PC-9 (cell line): Measurements from ENCODE around the gene RFX4. TPM values are rescaled to one million over a fixed set of nuclear protein-coding genes. Genes with fewer than 3 reads are reported as not detected.

Source experiments
- BruUV-seq: library from RNA; stranded (reverse); fragments of 400-500 nt; replicated peaks from 2 replicates; lab custom pipeline; 2021; lab: Mats Ljungman, UMichigan
- CTCF ChIA-PET: fragments of 300-600 bp; sonication (Branson Sonifier 250); formaldehyde crosslinking; loops from one replicate; lab custom pipeline; 2022; ENCODE audit warnings: antibody characterized with exemption; lab: Charles Lee
- POLR2A ChIA-PET: fragments of 300-600 bp; sonication (Branson Sonifier 250); formaldehyde crosslinking; loops from one replicate; lab custom pipeline; 2022; ENCODE audit warnings: antibody characterized with exemption; ENCODE audit not compliant: unreplicated experiment; lab: Charles Lee
- DNase-seq, 2 experiments: peaks; one replicate each; pipeline versions ENCODE4 v3.0.0 to v3.0.0-alpha.2; 2015 to 2022; ENCODE audit warnings: mixed read lengths in 1 of 2
- H2AFZ ChIP-seq: fragments of 200-600 bp; sonication (generic); 2 replicates; pipeline ENCODE4 v1.8.1; 2017; ENCODE audit warnings: antibody characterized with exemption
- H3F3A ChIP-seq: fragments of 200-600 bp; sonication (generic); 2 replicates; pipeline ENCODE4 v1.8.1; 2017; ENCODE audit warnings: antibody characterized with exemption, mild to moderate bottlenecking, low read depth; ENCODE audit not compliant: insufficient read depth
- H3K27ac ChIP-seq: fragments of 200-600 bp; sonication (generic); 2 replicates; pipeline ENCODE4 v1.6.1; 2016; ENCODE audit warnings: mixed run types
- H3K27me3 ChIP-seq: fragments of 200-600 bp; sonication (generic); 2 replicates; pipeline ENCODE4 v1.6.1; 2016; ENCODE audit warnings: low read depth, mixed run types; ENCODE audit not compliant: insufficient read depth
- H3K36me3 ChIP-seq: fragments of 200-600 bp; sonication (generic); 2 replicates; pipeline ENCODE4 v1.6.1; 2016; ENCODE audit warnings: low read depth, mixed run types
- H3K4me1 ChIP-seq: fragments of 200-600 bp; sonication (generic); replicated peaks from 2 replicates; pipeline ENCODE4 v1.6.1; 2016; ENCODE audit warnings: mixed run types; ENCODE audit not compliant: insufficient read depth
- H3K4me2 ChIP-seq: fragments of 200-600 bp; sonication (generic); 2 replicates; pipeline ENCODE4 v1.6.1; 2017; ENCODE audit warnings: mixed run types
- H3K4me3 ChIP-seq: fragments of 200-600 bp; sonication (generic); 2 replicates; pipeline ENCODE4 v1.6.1; 2016; ENCODE audit warnings: mixed run types
- H3K79me2 ChIP-seq: fragments of 200-600 bp; sonication (generic); 2 replicates; pipeline ENCODE4 v1.6.1; 2017; ENCODE audit warnings: low read depth, mixed run types
- H3K9me2 ChIP-seq: fragments of 200-600 bp; sonication (generic); 2 replicates; pipeline ENCODE4 v1.8.1; 2017; ENCODE audit warnings: mild to moderate bottlenecking; ENCODE audit not compliant: insufficient read depth
- H3K9me3 ChIP-seq: fragments of 200-600 bp; sonication (generic); 2 replicates; pipeline ENCODE4 v1.8.1; 2016; ENCODE audit warnings: low read depth; ENCODE audit not compliant: insufficient read depth
- H4K20me1 ChIP-seq: fragments of 200-600 bp; sonication (generic); 2 replicates; pipeline ENCODE4 v1.8.1; 2017; ENCODE audit not compliant: insufficient read depth
- EZH2 ChIP-seq: fragments of 200-600 bp; sonication (generic); IDR thresholded peaks from 2 replicates; pipeline ENCODE4 v1.8.0; 2017; ENCODE audit warnings: antibody characterized with exemption, low read depth
- intact Hi-C: fragments of 100-400 bp; cut with micrococcal nuclease; formaldehyde crosslinking; loops from one replicate; pipeline ENCODE4 v1.10.0; 2022; ENCODE audit not compliant: unreplicated experiment
- total RNA-seq: library from RNA; stranded (reverse); gene quantifications from 2 replicates; pipeline ENCODE4 v1.2.3, GENCODE V29; 2021
- TF ChIP-seq, protein P1 (sequence below): fragments of 200-600 bp; sonication (generic); conservative IDR thresholded peaks from 2 replicates; pipeline ENCODE4 v1.6.1; 2017; ENCODE audit warnings: mixed run types, antibody characterized with exemption, mild to moderate bottlenecking, moderate library complexity

RFX4 gene
- total RNA-seq, 1 experiment from 2014 or later: not detected

DNA sequence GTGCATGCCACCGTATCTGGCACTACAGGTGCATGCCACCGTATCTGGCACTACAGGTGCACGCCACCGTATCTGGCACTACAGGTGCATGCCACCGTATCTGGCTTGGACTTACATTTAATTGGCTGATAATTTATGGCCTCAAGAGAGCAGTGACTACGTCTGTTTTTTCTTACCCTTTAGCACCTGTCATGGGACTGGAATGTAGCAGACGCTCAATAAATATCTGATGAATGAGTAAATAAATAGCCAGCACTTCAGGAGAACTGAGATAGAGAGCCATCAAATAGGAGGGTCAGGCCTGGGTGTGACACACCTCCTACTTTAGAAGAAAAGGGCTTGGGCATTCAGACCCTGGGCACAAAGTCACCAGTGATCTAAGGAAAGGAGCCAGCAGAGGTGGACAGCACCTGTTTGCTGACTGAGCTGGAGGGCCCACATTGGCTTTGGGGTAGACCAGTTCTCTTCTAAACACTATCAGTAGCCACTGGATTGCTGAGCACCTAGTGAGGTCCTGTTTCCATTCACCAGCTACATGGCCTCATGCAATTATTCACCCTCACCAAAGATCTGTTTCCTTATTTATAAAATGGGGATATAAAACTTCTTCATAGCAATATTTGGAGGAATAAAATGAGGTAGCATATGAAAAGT, 50.1 kb downstream of the RFX4 start:
- peaks cover 4% of the 10 kb centered on the region for H3K4me1 ChIP-seq
- no TSS peak for BruUV-seq
- no peaks in the 10 kb centered on the region for H3K9me3 ChIP-seq
- H3K9me2 ChIP-seq: no peaks in the 10 kb centered on the region
- no peaks in the 10 kb centered on the region for H3F3A ChIP-seq
- H4K20me1 ChIP-seq: no peaks in the 10 kb centered on the region
- DNase-seq: peak in 1 of 2 experiments; percentile 72
- no peak overlapping the region for H3K4me3 ChIP-seq
- H3K27ac ChIP-seq: no peak overlapping the region
- TF ChIP-seq, protein P1, sequence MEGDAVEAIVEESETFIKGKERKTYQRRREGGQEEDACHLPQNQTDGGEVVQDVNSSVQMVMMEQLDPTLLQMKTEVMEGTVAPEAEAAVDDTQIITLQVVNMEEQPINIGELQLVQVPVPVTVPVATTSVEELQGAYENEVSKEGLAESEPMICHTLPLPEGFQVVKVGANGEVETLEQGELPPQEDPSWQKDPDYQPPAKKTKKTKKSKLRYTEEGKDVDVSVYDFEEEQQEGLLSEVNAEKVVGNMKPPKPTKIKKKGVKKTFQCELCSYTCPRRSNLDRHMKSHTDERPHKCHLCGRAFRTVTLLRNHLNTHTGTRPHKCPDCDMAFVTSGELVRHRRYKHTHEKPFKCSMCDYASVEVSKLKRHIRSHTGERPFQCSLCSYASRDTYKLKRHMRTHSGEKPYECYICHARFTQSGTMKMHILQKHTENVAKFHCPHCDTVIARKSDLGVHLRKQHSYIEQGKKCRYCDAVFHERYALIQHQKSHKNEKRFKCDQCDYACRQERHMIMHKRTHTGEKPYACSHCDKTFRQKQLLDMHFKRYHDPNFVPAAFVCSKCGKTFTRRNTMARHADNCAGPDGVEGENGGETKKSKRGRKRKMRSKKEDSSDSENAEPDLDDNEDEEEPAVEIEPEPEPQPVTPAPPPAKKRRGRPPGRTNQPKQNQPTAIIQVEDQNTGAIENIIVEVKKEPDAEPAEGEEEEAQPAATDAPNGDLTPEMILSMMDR: no peak
- no peak for TF ChIP-seq EZH2
- no peak overlapping the region for H3K4me2 ChIP-seq
- no peaks in the 10 kb centered on the region for H3K27me3 ChIP-seq
- CTCF ChIA-PET: interaction anchor here (0.6 kb wide), 1 partner anchor 31 kb away, joined by 3 read pairs; no protein-coding TSS in a partner anchor
- POLR2A ChIA-PET: no interaction called here
- intact Hi-C loops: no loop called here
- H3K36me3 ChIP-seq: no peaks in the 10 kb centered on the region
- H2AFZ ChIP-seq: no peak overlapping the region
- no peaks in the 10 kb centered on the region for H3K79me2 ChIP-seq

GRCh38 chr12:106633451-106633823, 50.6 kb downstream of the RFX4 start:
- BruUV-seq: no TSS peak
- Histone ChIP-seq H3K27me3 (no peaks in the 10 kb centered on the region), H3K9me2 (no peaks in the 10 kb centered on the region), H3K79me2 (no peaks in the 10 kb centered on the region), H3K27ac (no peak overlapping the region), H3K9me3 (no peaks in the 10 kb centered on the region), H3K4me1 (peaks cover 4% of the 10 kb centered on the region), H3F3A (no peaks in the 10 kb centered on the region), H3K36me3 (no peaks in the 10 kb centered on the region), H2AFZ (no peak overlapping the region), H3K4me2 (no peak overlapping the region), H4K20me1 (no peaks in the 10 kb centered on the region), H3K4me3 (no peak overlapping the region)
- ChIA-PET POLR2A (no interaction called here), CTCF (no interaction called here)
- intact Hi-C loops: no loop called here
- DNase-seq: no peak
- TF ChIP-seq, protein P1: no peak
- TF ChIP-seq EZH2: no peak

DNA sequence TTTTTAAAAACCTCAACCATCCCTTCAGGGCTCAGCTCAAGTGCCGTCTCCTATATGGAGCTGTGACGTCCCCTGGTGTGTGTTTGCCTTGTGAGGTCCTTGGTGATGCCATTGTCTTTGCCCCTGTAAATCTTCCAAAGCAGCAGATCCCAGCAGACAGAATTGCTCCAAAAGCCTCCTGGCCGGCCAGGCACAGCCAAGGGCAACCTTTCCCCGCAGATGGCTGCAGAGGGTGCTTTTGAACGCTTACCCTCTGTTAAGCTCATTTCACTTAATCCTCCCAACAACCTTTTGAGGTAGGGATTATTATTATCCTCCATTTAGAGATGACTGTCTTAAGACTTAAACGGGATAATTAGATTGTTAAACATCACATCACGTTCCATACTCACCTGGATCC, 51.4 kb downstream of the RFX4 start:
- no peak for TF ChIP-seq EZH2
- TF ChIP-seq, protein P1: no peak
- Histone ChIP-seq H3K27me3 (no peaks in the 10 kb centered on the region), H3K4me1 (peaks cover 4% of the 10 kb centered on the region), H4K20me1 (no peaks in the 10 kb centered on the region), H2AFZ (no peak overlapping the region), H3K79me2 (no peaks in the 10 kb centered on the region), H3K9me3 (no peaks in the 10 kb centered on the region), H3K4me3 (no peak overlapping the region), H3F3A (no peaks in the 10 kb centered on the region), H3K27ac (no peak overlapping the region), H3K4me2 (no peak overlapping the region), H3K36me3 (no peaks in the 10 kb centered on the region), H3K9me2 (no peaks in the 10 kb centered on the region)
- ChIA-PET CTCF (no interaction called here), POLR2A (no interaction called here)
- no peak for DNase-seq
- intact Hi-C loops: no loop called here
- no TSS peak for BruUV-seq
